WTC11 (cell line): ENCODE measurements around the gene ADAM17.

Experiments
- ATF1 ChIP-seq: sonication (generic); formaldehyde crosslinking; IDR thresholded peaks from 2 replicates; pipeline ENCODE4 v1.8.1; 2023; ENCODE audit warnings: mild to moderate bottlenecking, moderate library complexity, missing genetic modification reagents
- CBFB ChIP-seq: sonication (generic); formaldehyde crosslinking; IDR thresholded peaks from 2 replicates; pipeline ENCODE4 v1.8.1; 2022; ENCODE audit warnings: mild to moderate bottlenecking, low read depth, missing genetic modification reagents
- MXD4 ChIP-seq: fragments of 250-450 bp; sonication (Bioruptor Pico); IDR thresholded peaks from 2 replicates; pipeline ENCODE4 v1.8.0; 2021; ENCODE audit warnings: mild to moderate bottlenecking, moderate library complexity, borderline replicate concordance
- NFE2L1 ChIP-seq: sonication (generic); formaldehyde crosslinking; IDR thresholded peaks from 2 replicates; pipeline ENCODE4 v1.8.1; 2023; ENCODE audit warnings: missing genetic modification reagents
- NR3C1 ChIP-seq: sonication (generic); formaldehyde crosslinking; conservative IDR thresholded peaks from 2 replicates; pipeline ENCODE4 v1.8.1; 2023; ENCODE audit warnings: low read depth, mild to moderate bottlenecking, missing genetic modification reagents
- TEAD4 ChIP-seq: sonication (generic); formaldehyde crosslinking; IDR thresholded peaks from 2 replicates; pipeline ENCODE4 v1.8.0; 2022; ENCODE audit warnings: mild to moderate bottlenecking, missing genetic modification reagents
- TF ChIP-seq, protein P1 (sequence below): sonication (generic); formaldehyde crosslinking; IDR thresholded peaks from 2 replicates; pipeline ENCODE4 v1.8.0; 2022; ENCODE audit warnings: missing genetic modification reagents
- TF ChIP-seq, protein P2 (sequence below): sonication (generic); formaldehyde crosslinking; conservative IDR thresholded peaks from 2 replicates; pipeline ENCODE4 v1.8.1; 2022; ENCODE audit warnings: mild to moderate bottlenecking, missing genetic modification reagents
- TF ChIP-seq, protein P3 (sequence below): fragments of 200-600 bp; IDR thresholded peaks from 2 replicates; pipeline ENCODE4 v1.8.0; 2022; ENCODE audit warnings: antibody characterized with exemption
- TF ChIP-seq, protein P4 (sequence below): sonication (generic); formaldehyde crosslinking; IDR thresholded peaks from 2 replicates; pipeline ENCODE4 v1.8.1; 2023; ENCODE audit warnings: mild to moderate bottlenecking, missing genetic modification reagents, moderate library complexity
- TF ChIP-seq, protein P5 (sequence below): sonication (generic); formaldehyde crosslinking; IDR thresholded peaks from 2 replicates; pipeline ENCODE4 v1.8.0; 2022; ENCODE audit warnings: mild to moderate bottlenecking, missing genetic modification reagents
- TF ChIP-seq, protein P6 (sequence below): sonication (generic); formaldehyde crosslinking; IDR thresholded peaks from 2 replicates; pipeline ENCODE4 v1.8.0; 2022; ENCODE audit warnings: mild to moderate bottlenecking, missing genetic modification reagents
- TF ChIP-seq, protein P7 (sequence below): fragments of 250-450 bp; sonication (Bioruptor Pico); IDR thresholded peaks from 2 replicates; pipeline ENCODE4 v1.8.0; 2021; ENCODE audit warnings: mild to moderate bottlenecking

DNA sequence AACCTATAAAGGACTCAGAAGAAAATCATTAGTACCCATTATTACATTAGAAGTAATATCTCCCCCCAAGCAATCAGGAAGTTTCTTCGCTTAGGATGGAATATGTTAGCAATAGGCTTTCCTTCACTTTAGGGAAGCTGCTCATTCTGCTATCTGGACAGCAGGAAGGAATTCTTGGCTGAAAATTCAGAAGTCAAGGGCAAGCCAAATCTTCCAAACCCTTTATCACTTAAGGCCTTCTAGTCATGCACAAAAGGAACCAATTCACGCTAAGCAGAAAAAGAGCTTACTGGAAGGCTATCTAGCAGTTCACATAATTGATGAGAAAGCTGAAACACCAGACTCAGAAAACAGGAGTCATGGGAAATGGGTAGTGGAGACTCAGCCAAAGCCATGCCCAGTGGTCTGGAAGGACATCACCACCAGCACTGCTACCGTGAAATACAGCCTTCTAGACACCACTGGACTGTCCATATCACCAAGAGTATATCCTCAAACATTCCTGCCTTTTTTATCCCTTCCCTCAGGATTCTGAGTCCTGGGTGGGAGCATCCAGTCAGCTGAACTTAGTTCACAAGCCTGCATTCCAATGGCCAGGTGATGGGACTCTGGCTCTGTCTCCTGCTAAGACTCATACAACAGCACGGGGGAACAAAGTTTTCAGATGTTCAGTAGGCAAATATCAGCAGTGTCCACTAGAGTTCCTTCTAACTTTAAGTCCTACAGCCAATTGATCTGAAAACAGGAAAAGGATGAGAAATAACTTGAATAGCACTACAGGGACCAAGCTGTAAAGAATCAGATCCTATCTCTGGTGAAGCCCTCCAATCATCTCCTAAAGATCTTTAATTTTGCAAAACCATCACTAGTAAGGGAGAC lies 14.8 kb upstream of the ADAM17 start:
- TF ChIP-seq, protein P1, sequence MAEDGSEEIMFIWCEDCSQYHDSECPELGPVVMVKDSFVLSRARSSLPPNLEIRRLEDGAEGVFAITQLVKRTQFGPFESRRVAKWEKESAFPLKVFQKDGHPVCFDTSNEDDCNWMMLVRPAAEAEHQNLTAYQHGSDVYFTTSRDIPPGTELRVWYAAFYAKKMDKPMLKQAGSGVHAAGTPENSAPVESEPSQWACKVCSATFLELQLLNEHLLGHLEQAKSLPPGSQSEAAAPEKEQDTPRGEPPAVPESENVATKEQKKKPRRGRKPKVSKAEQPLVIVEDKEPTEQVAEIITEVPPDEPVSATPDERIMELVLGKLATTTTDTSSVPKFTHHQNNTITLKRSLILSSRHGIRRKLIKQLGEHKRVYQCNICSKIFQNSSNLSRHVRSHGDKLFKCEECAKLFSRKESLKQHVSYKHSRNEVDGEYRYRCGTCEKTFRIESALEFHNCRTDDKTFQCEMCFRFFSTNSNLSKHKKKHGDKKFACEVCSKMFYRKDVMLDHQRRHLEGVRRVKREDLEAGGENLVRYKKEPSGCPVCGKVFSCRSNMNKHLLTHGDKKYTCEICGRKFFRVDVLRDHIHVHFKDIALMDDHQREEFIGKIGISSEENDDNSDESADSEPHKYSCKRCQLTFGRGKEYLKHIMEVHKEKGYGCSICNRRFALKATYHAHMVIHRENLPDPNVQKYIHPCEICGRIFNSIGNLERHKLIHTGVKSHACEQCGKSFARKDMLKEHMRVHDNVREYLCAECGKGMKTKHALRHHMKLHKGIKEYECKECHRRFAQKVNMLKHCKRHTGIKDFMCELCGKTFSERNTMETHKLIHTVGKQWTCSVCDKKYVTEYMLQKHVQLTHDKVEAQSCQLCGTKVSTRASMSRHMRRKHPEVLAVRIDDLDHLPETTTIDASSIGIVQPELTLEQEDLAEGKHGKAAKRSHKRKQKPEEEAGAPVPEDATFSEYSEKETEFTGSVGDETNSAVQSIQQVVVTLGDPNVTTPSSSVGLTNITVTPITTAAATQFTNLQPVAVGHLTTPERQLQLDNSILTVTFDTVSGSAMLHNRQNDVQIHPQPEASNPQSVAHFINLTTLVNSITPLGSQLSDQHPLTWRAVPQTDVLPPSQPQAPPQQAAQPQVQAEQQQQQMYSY = no peak
- TF ChIP-seq MXD4 = no peak
- TF ChIP-seq, protein P2, sequence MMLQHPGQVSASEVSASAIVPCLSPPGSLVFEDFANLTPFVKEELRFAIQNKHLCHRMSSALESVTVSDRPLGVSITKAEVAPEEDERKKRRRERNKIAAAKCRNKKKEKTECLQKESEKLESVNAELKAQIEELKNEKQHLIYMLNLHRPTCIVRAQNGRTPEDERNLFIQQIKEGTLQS (CRISPR knock-in tag) = no peak
- no peak for TF ChIP-seq NFE2L1 (CRISPR knock-in tag)
- TF ChIP-seq, protein P3, sequence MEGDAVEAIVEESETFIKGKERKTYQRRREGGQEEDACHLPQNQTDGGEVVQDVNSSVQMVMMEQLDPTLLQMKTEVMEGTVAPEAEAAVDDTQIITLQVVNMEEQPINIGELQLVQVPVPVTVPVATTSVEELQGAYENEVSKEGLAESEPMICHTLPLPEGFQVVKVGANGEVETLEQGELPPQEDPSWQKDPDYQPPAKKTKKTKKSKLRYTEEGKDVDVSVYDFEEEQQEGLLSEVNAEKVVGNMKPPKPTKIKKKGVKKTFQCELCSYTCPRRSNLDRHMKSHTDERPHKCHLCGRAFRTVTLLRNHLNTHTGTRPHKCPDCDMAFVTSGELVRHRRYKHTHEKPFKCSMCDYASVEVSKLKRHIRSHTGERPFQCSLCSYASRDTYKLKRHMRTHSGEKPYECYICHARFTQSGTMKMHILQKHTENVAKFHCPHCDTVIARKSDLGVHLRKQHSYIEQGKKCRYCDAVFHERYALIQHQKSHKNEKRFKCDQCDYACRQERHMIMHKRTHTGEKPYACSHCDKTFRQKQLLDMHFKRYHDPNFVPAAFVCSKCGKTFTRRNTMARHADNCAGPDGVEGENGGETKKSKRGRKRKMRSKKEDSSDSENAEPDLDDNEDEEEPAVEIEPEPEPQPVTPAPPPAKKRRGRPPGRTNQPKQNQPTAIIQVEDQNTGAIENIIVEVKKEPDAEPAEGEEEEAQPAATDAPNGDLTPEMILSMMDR = no peak
- no peak for TF ChIP-seq CBFB (CRISPR knock-in tag)
- TF ChIP-seq, protein P4, sequence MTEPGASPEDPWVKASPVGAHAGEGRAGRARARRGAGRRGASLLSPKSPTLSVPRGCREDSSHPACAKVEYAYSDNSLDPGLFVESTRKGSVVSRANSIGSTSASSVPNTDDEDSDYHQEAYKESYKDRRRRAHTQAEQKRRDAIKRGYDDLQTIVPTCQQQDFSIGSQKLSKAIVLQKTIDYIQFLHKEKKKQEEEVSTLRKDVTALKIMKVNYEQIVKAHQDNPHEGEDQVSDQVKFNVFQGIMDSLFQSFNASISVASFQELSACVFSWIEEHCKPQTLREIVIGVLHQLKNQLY (CRISPR knock-in tag) = no peak
- TF ChIP-seq ATF1 (CRISPR knock-in tag) = no peak
- no peak for TF ChIP-seq NR3C1 (CRISPR knock-in tag)
- no peak for TF ChIP-seq TEAD4 (CRISPR knock-in tag)
- TF ChIP-seq, protein P5, sequence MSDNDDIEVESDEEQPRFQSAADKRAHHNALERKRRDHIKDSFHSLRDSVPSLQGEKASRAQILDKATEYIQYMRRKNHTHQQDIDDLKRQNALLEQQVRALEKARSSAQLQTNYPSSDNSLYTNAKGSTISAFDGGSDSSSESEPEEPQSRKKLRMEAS (CRISPR knock-in tag) = no peak
- TF ChIP-seq, protein P6, sequence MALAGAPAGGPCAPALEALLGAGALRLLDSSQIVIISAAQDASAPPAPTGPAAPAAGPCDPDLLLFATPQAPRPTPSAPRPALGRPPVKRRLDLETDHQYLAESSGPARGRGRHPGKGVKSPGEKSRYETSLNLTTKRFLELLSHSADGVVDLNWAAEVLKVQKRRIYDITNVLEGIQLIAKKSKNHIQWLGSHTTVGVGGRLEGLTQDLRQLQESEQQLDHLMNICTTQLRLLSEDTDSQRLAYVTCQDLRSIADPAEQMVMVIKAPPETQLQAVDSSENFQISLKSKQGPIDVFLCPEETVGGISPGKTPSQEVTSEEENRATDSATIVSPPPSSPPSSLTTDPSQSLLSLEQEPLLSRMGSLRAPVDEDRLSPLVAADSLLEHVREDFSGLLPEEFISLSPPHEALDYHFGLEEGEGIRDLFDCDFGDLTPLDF = no peak
- TF ChIP-seq, protein P7, sequence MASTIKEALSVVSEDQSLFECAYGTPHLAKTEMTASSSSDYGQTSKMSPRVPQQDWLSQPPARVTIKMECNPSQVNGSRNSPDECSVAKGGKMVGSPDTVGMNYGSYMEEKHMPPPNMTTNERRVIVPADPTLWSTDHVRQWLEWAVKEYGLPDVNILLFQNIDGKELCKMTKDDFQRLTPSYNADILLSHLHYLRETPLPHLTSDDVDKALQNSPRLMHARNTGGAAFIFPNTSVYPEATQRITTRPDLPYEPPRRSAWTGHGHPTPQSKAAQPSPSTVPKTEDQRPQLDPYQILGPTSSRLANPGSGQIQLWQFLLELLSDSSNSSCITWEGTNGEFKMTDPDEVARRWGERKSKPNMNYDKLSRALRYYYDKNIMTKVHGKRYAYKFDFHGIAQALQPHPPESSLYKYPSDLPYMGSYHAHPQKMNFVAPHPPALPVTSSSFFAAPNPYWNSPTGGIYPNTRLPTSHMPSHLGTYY = no peak
